ENCODE measurements around the gene OGFR. TPM values are rescaled to one million over a fixed set of nuclear protein-coding genes. Genes with fewer than 3 reads are reported as not detected.

Gene OGFR
- total RNA-seq: 30.3 and 33.7 TPM in 2 replicates

GRCh38 chr20:62804627-62805154 lies at the start of gene OGFR:
TSS of gene OGFR (plus strand) at chr20:62804835. CDS start at chr20:62804860, 25 bp downstream.
- peak; percentile 62 for DNase-seq (ENCODE audit: low read depth)
- H3K4me3 ChIP-seq (ENCODE audit: low read depth, low read length): peak within 1 kb of the TSS; percentile 78
- TF ChIP-seq CTCF (IDR thresholded peaks at IDR 0.05; ENCODE audit: insufficient read depth, low read depth, low read length): no peak

- H3K4me3 ChIP-seq (ENCODE audit: low read depth, low read length): no peak overlapping the region
- no peak for DNase-seq (ENCODE audit: low read depth)
- no peak for TF ChIP-seq CTCF (IDR thresholded peaks at IDR 0.05; ENCODE audit: insufficient read depth, low read depth, low read length)
Measured at GRCh38 chr20:62754991-62755356, 49.7 kb upstream of the OGFR start.

- no peak for TF ChIP-seq CTCF (IDR thresholded peaks at IDR 0.05; ENCODE audit: insufficient read depth, low read depth, low read length)
- no peak overlapping the region for H3K4me3 ChIP-seq (ENCODE audit: low read depth, low read length)
- no peak for DNase-seq (ENCODE audit: low read depth)
Measured at GRCh38 chr20:62755817-62756724, 48.6 kb upstream of the OGFR start.

- TF ChIP-seq CTCF (IDR thresholded peaks at IDR 0.05; ENCODE audit: insufficient read depth, low read depth, low read length): no peak
- no peak for DNase-seq (ENCODE audit: low read depth)
Measured at GRCh38 chr20:62758226-62758912, 46.3 kb upstream of the OGFR start.

GRCh38 chr20:62759981-62760431 lies 44.6 kb upstream of the OGFR start:
- no peak for DNase-seq (ENCODE audit: low read depth)
- H3K4me3 ChIP-seq (ENCODE audit: low read depth, low read length): no peak overlapping the region
- TF ChIP-seq CTCF (IDR thresholded peaks at IDR 0.05; ENCODE audit: insufficient read depth, low read depth, low read length): no peak

More at GRCh38 chr20:62758226-62758912, 46.3 kb upstream of the OGFR start:
- no peak overlapping the region for H3K4me3 ChIP-seq (ENCODE audit: low read depth, low read length)

GRCh38 chr20:62760471-62760855 lies 44.2 kb upstream of the OGFR start:
- H3K4me3 ChIP-seq (ENCODE audit: low read depth, low read length): no peak overlapping the region
- DNase-seq (ENCODE audit: low read depth): no peak
- TF ChIP-seq CTCF (IDR thresholded peaks at IDR 0.05; ENCODE audit: insufficient read depth, low read depth, low read length): no peak
